HCT116 (cell line): ENCODE data around the gene ASXL2. TPM values are rescaled to one million over a fixed set of nuclear protein-coding genes. Genes with fewer than 3 reads are reported as not detected.

Experiments used
- ATAC-seq: fragments of 200-7000 bp; cut with Tn5 transposase; 2 replicates; pipeline ENCODE4 v1.9.1; 2020; ENCODE audit warnings: mild to moderate bottlenecking, moderate library complexity
- BruUV-seq: library from RNA; stranded (reverse); fragments of 400-500 nt; replicated peaks from 2 replicates; lab custom pipeline; 2021; lab: Mats Ljungman, UMichigan
- CTCF ChIA-PET: fragments of 300-600 bp; sonication (Branson Sonifier 250); formaldehyde crosslinking; loops from one replicate; lab custom pipeline; 2021; ENCODE audit warnings: antibody characterized with exemption; lab: Charles Lee
- POLR2A ChIA-PET: fragments of 300-600, 350-600 bp; sonication (Branson Sonifier 250); formaldehyde crosslinking; loops from one replicate; lab custom pipeline; 2021; ENCODE audit warnings: antibody characterized with exemption; lab: Charles Lee
- RAD21 ChIA-PET, 2 experiments: fragments of 300-600 bp; sonication (Branson Sonifier 250); formaldehyde crosslinking; loops; one replicate each; lab custom pipeline; 2023; ENCODE audit warnings: low total read pairs in 2 of 2; ENCODE audit not compliant: uncharacterized antibody in 2 of 2, unreplicated experiment in 2 of 2, low non-redundant PET in 1 of 2; lab: Charles Lee
- DNase-seq: peaks from one replicate; pipeline ENCODE4 v3.0.0-alpha.2; 2010; ENCODE audit warnings: low read depth, low spot score
- H2AFZ ChIP-seq: fragments of 200-600 bp; shearing (Covaris generic), sonication (generic); 2 replicates; pipeline ENCODE4 v1.6.1; 2017; ENCODE audit warnings: low read depth, mixed run types, mixed read lengths, antibody characterized with exemption, low read length; ENCODE audit not compliant: poor library complexity, severe bottlenecking
- H3K27ac ChIP-seq: 2 replicates; pipeline ENCODE4 v1.5.1; 2012; ENCODE audit warnings: low read depth, low read length
- H3K27me3 ChIP-seq: fragments of 200-600 bp; sonication (generic); 2 replicates; pipeline ENCODE4 v1.6.1; 2016; ENCODE audit warnings: mixed run types, low read length, mixed read lengths; ENCODE audit not compliant: insufficient read depth
- H3K36me3 ChIP-seq, 2 experiments: fragments of 200-500 bp in 1 of 2; fragments of 200-600 bp in 1 of 2; sonication (Bioruptor generic) in 1 of 2; sonication (generic) in 1 of 2; 2 replicates each; pipeline versions ENCODE4 v1.5.1 to v1.6.1; 2014 to 2016; ENCODE audit warnings: low read length in 2 of 2, inconsistent platforms in 1 of 2, mixed read lengths in 1 of 2, mixed run types in 1 of 2; ENCODE audit not compliant: insufficient read depth in 2 of 2, control insufficient read depth in 1 of 2
- H3K4me1 ChIP-seq, 2 experiments: fragments of 200-600 bp in 1 of 2; sonication (generic) in 1 of 2; 2 replicates each; pipeline versions ENCODE4 v1.5.1 to v1.6.1; 2012 to 2017; ENCODE audit warnings: low read length in 2 of 2, inconsistent platforms in 1 of 2, mild to moderate bottlenecking in 1 of 2, mixed read lengths in 1 of 2, mixed run types in 1 of 2, moderate library complexity in 1 of 2; ENCODE audit not compliant: insufficient read depth in 2 of 2, control insufficient read depth in 1 of 2
- H3K4me2 ChIP-seq: fragments of 200-600 bp; sonication (generic); 2 replicates; pipeline ENCODE4 v1.6.1; 2017; ENCODE audit warnings: mixed run types, low read length, mixed read lengths
- H3K4me3 ChIP-seq, 2 experiments: fragments of 200-600 bp in 1 of 2; sonication (generic) in 1 of 2; replicated peaks in 1 of 2; 2 replicates each; pipeline ENCODE4 v1.5.1; 2011 to 2016; ENCODE audit warnings: low read length in 2 of 2, control low read depth in 1 of 2, low read depth in 1 of 2, mild to moderate bottlenecking in 1 of 2, mixed read lengths in 1 of 2, mixed run types in 1 of 2
- H3K79me2 ChIP-seq: fragments of 200-600 bp; sonication (generic); 2 replicates; pipeline ENCODE4 v1.6.1; 2017; ENCODE audit warnings: mild to moderate bottlenecking, mixed run types, low read length, moderate library complexity, mixed read lengths; ENCODE audit not compliant: insufficient read depth
- H3K9ac ChIP-seq: fragments of 200-600 bp; sonication (generic); 2 replicates; pipeline ENCODE4 v1.6.1; 2016; ENCODE audit warnings: low read length, mixed read lengths
- H3K9me2 ChIP-seq: fragments of 200-600 bp; sonication (generic), shearing (Covaris generic); 2 replicates; pipeline ENCODE4 v1.6.1; 2017; ENCODE audit warnings: mixed run types, mild to moderate bottlenecking, moderate library complexity; ENCODE audit not compliant: insufficient read depth
- H3K9me3 ChIP-seq, 2 experiments: fragments of 200-500 bp in 1 of 2; fragments of 200-600 bp in 1 of 2; sonication (Bioruptor generic) in 1 of 2; sonication (generic) in 1 of 2; 2 replicates each; pipeline ENCODE4 v1.6.1; 2014 to 2017; ENCODE audit warnings: low read length in 2 of 2, mixed read lengths in 2 of 2, inconsistent platforms in 1 of 2, low read depth in 1 of 2, mild to moderate bottlenecking in 1 of 2, mixed run types in 1 of 2, moderate library complexity in 1 of 2; ENCODE audit not compliant: control insufficient read depth in 1 of 2, insufficient read depth in 1 of 2
- H4K20me1 ChIP-seq: fragments of 200-600 bp; sonication (generic), shearing (Covaris generic); 2 replicates; pipeline ENCODE4 v1.6.1; 2017; ENCODE audit warnings: mixed run types, mild to moderate bottlenecking, moderate library complexity; ENCODE audit not compliant: insufficient read depth
- CBX3 ChIP-seq: IDR thresholded peaks from 2 replicates; pipeline ENCODE4 v1.6.1; 2012; ENCODE audit warnings: low read depth
- FOSL1 ChIP-seq: IDR thresholded peaks from 2 replicates; pipeline ENCODE4 v1.6.1; 2012; ENCODE audit warnings: low read depth
- POLR2A ChIP-seq: IDR thresholded peaks from 2 replicates; pipeline ENCODE4 v1.7.0; 2011; ENCODE audit warnings: borderline replicate concordance; ENCODE audit not compliant: insufficient read depth, insufficient read length; ENCODE audit errors: extremely low read depth
- POLR2AphosphoS5 ChIP-seq: IDR thresholded peaks from 2 replicates; pipeline ENCODE4 v1.6.1; 2011; ENCODE audit warnings: mild to moderate bottlenecking, low read depth, low read length, moderate library complexity
- REST ChIP-seq: IDR thresholded peaks from 2 replicates; pipeline ENCODE4 v1.6.1; 2012; ENCODE audit warnings: low read depth
- ZNF274 ChIP-seq: fragments of 200-500 bp; sonication (Bioruptor generic); IDR thresholded peaks from 2 replicates; pipeline ENCODE4 v1.6.1; 2014; ENCODE audit warnings: mild to moderate bottlenecking, low read depth, low read length, inconsistent platforms
- intact Hi-C: fragments of 100-400 bp; cut with micrococcal nuclease; formaldehyde crosslinking; loops from 2 replicates; pipeline ENCODE4 v1.10.0; 2022
- total RNA-seq: library from RNA; stranded (reverse); gene quantifications from one replicate; pipeline ENCODE4 v1.2.1, GENCODE V29; 2021; ENCODE audit not compliant: unreplicated experiment
- TF ChIP-seq, protein P1 (sequence below): IDR thresholded peaks from 2 replicates; pipeline ENCODE4 v1.6.1; 2011; ENCODE audit warnings: mild to moderate bottlenecking, low read length, moderate library complexity; ENCODE audit not compliant: insufficient replicate concordance; ENCODE audit errors: extremely low read depth

ASXL2 gene
- total RNA-seq, 1 experiment from 2014 or later: 29.2 TPM

DNA sequence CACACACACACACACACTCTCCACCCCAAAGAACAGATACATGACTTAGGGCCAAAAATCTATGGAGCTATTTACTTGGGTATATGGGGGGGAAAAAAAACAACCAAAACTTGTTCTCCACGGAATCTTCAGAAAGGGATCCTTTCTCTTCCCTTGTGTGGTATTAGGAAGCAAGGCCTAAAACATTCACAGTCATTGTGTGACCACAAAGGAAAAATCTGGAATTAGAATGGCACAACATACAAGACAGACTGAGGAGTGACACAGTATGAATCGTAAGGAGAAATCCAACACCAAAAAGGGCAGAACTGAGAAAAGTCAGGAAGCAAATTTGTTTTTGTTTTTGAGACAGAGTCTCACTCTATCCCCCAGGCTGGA is 70.3 kb downstream of the ASXL2 start:
- peaks cover 0 to 4% of the 10 kb centered on the region in 2 experiments; a peak in 2 of 4 replicates for H3K36me3 ChIP-seq
- no peak overlapping the region for H3K4me2 ChIP-seq
- no peak overlapping the region for H3K4me3 ChIP-seq
- H3K27ac ChIP-seq: no peak overlapping the region
- ATAC-seq (no peak), DNase-seq (no peak)
- RAD21 ChIA-PET: no interaction called here
- CTCF ChIA-PET: no interaction called here
- H3K9me2 ChIP-seq: no peaks in the 10 kb centered on the region
- no peak overlapping the region for H3K9ac ChIP-seq
- POLR2A ChIA-PET: no interaction called here
- H4K20me1 ChIP-seq: no peaks in the 10 kb centered on the region
- BruUV-seq: no TSS peak
- peaks cover 5% of the 10 kb centered on the region for H3K79me2 ChIP-seq
- TF ChIP-seq ZNF274 (no peak), FOSL1 (no peak), REST (no peak), CBX3 (no peak), POLR2AphosphoS5 (no peak), POLR2A (no peak)
- TF ChIP-seq, protein P1, sequence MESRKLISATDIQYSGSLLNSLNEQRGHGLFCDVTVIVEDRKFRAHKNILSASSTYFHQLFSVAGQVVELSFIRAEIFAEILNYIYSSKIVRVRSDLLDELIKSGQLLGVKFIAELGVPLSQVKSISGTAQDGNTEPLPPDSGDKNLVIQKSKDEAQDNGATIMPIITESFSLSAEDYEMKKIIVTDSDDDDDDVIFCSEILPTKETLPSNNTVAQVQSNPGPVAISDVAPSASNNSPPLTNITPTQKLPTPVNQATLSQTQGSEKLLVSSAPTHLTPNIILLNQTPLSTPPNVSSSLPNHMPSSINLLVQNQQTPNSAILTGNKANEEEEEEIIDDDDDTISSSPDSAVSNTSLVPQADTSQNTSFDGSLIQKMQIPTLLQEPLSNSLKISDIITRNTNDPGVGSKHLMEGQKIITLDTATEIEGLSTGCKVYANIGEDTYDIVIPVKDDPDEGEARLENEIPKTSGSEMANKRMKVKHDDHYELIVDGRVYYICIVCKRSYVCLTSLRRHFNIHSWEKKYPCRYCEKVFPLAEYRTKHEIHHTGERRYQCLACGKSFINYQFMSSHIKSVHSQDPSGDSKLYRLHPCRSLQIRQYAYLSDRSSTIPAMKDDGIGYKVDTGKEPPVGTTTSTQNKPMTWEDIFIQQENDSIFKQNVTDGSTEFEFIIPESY: no peak
- no peaks in the 10 kb centered on the region for H3K9me3 ChIP-seq
- H3K4me1 ChIP-seq: peaks cover 11% of the 10 kb centered on the region in 2 experiments; a peak in 3 of 4 replicates
- H3K27me3 ChIP-seq: no peaks in the 10 kb centered on the region
- intact Hi-C loops: no loop called here
- H2AFZ ChIP-seq: no peak overlapping the region
